SK-N-SH (cell line): ENCODE results near the gene ZDHHC14. TPM values are rescaled to one million over a fixed set of nuclear protein-coding genes. Genes with fewer than 3 reads are reported as not detected.

Experiments
- CTCF ChIA-PET: fragments of 300-600, 350-600 bp; formaldehyde crosslinking; extraction: SDS; loops from one replicate; lab custom pipeline; 2021; lab: Yijun Ruan, JAX
- POLR2A ChIA-PET: fragments of 350-600 bp; sonication (Branson Sonifier 250); formaldehyde crosslinking; extraction: SDS; loops from one replicate; lab custom pipeline; 2020; ENCODE audit warnings: antibody characterized with exemption, inconsistent platforms; lab: Yijun Ruan, JAX
- DNase-seq: peaks from one replicate; pipeline ENCODE4 v3.0.0; 2012
- H2AFZ ChIP-seq: fragments of 200-600 bp; sonication (generic); 2 replicates; pipeline ENCODE4 v1.8.1; 2016; ENCODE audit warnings: antibody characterized with exemption, mild to moderate bottlenecking, low read depth
- H3F3A ChIP-seq: fragments of 200-600 bp; sonication (generic); replicated peaks from 2 replicates; pipeline ENCODE3; 2016; ENCODE audit warnings: antibody characterized with exemption, mild to moderate bottlenecking; ENCODE audit not compliant: insufficient read depth
- H3K27ac ChIP-seq, 2 experiments: fragments of 200-500 bp in 1 of 2; fragments of 200-600 bp in 1 of 2; sonication (Bioruptor generic) in 1 of 2; sonication (generic), shearing (Covaris generic) in 1 of 2; 2 replicates each; pipeline versions ENCODE4 v1.5.1 to v1.6.1; 2014 to 2016; ENCODE audit warnings: low read depth in 2 of 2, inconsistent platforms in 1 of 2, low read length in 1 of 2, mild to moderate bottlenecking in 1 of 2, mixed read lengths in 1 of 2
- H3K27me3 ChIP-seq: fragments of 200-600 bp; sonication (generic), shearing (Covaris generic); 2 replicates; pipeline ENCODE4 v1.6.1; 2016; ENCODE audit warnings: mixed run types; ENCODE audit not compliant: insufficient read depth
- H3K36me3 ChIP-seq, 2 experiments: fragments of 200-500 bp in 1 of 2; fragments of 200-600 bp in 1 of 2; sonication (Bioruptor generic) in 1 of 2; sonication (generic) in 1 of 2; replicated peaks in 1 of 2; 2 replicates each; pipeline versions ENCODE3 to v1.5.1; 2014 to 2016; ENCODE audit warnings: low read length in 1 of 2, mild to moderate bottlenecking in 1 of 2; ENCODE audit not compliant: insufficient read depth in 2 of 2, control insufficient read depth in 1 of 2
- H3K4me1 ChIP-seq, 2 experiments: fragments of 200-500 bp in 1 of 2; fragments of 200-600 bp in 1 of 2; sonication (Bioruptor generic) in 1 of 2; sonication (generic), shearing (Covaris generic) in 1 of 2; 2 replicates each; pipeline versions ENCODE4 v1.5.1 to v1.6.1; 2014 to 2016; ENCODE audit warnings: low read depth in 1 of 2, low read length in 1 of 2, mixed run types in 1 of 2; ENCODE audit not compliant: insufficient read depth in 2 of 2, control insufficient read depth in 1 of 2
- H3K4me2 ChIP-seq: fragments of 200-600 bp; sonication (generic), shearing (Covaris generic); 2 replicates; pipeline ENCODE4 v1.6.1; 2017; ENCODE audit warnings: mixed run types
- H3K4me3 ChIP-seq, 2 experiments: fragments of 200-500 bp in 1 of 2; fragments of 200-600 bp in 1 of 2; sonication (Bioruptor generic) in 1 of 2; sonication (generic), shearing (Covaris generic) in 1 of 2; 2 replicates each; pipeline versions ENCODE4 v1.5.1 to v1.8.1; 2014 to 2016; ENCODE audit warnings: low read depth in 2 of 2, inconsistent platforms in 1 of 2, low read length in 1 of 2, mild to moderate bottlenecking in 1 of 2, mixed read lengths in 1 of 2, moderate library complexity in 1 of 2
- H3K79me2 ChIP-seq: fragments of 200-600 bp; sonication (generic); 2 replicates; pipeline ENCODE4 v1.8.1; 2017; ENCODE audit warnings: mild to moderate bottlenecking; ENCODE audit not compliant: insufficient read depth
- H3K9ac ChIP-seq: fragments of 200-600 bp; sonication (generic); 2 replicates; pipeline ENCODE4 v1.6.1; 2017; ENCODE audit warnings: mixed run types
- H3K9me2 ChIP-seq: fragments of 200-600 bp; sonication (generic); 2 replicates; pipeline ENCODE4 v1.6.1; 2017; ENCODE audit warnings: mixed run types
- H3K9me3 ChIP-seq: fragments of 200-600 bp; sonication (generic); 2 replicates; pipeline ENCODE4 v1.6.1; 2017; ENCODE audit warnings: mixed run types, mild to moderate bottlenecking, moderate library complexity
- H4K20me1 ChIP-seq: fragments of 200-600 bp; sonication (generic); 2 replicates; pipeline ENCODE4 v1.6.1; 2017; ENCODE audit warnings: mild to moderate bottlenecking, mixed run types; ENCODE audit not compliant: insufficient read depth
- CHD2 ChIP-seq: fragments of 150-350 bp; IDR thresholded peaks from 2 replicates; pipeline ENCODE4 v1.6.1; 2018; ENCODE audit warnings: low read length; ENCODE audit not compliant: partially characterized antibody
- ELF1 ChIP-seq: IDR thresholded peaks from 2 replicates; pipeline ENCODE4 v1.4.0; 2012
- FOSL2 ChIP-seq: IDR thresholded peaks from 2 replicates; pipeline ENCODE4 v1.4.0; 2012; ENCODE audit warnings: low read depth, mild to moderate bottlenecking, moderate library complexity, borderline replicate concordance
- FOXJ3 ChIP-seq: sonication (generic); formaldehyde crosslinking; IDR thresholded peaks from 2 replicates; pipeline ENCODE4 v1.5.1; 2020; ENCODE audit warnings: mild to moderate bottlenecking, missing genetic modification reagents
- FOXM1 ChIP-seq: IDR thresholded peaks from 2 replicates; pipeline ENCODE4 v1.4.0; 2012; ENCODE audit warnings: low read depth, mild to moderate bottlenecking
- JUND ChIP-seq: IDR thresholded peaks from 2 replicates; pipeline ENCODE4 v1.4.0; 2012
- MXI1 ChIP-seq: IDR thresholded peaks from 2 replicates; pipeline ENCODE4 v1.6.1; 2012; ENCODE audit warnings: mild to moderate bottlenecking, low read depth, low read length, improper control_type of control experiment
- NRF1 ChIP-seq: IDR thresholded peaks from 2 replicates; pipeline ENCODE4 v1.6.1; 2012; ENCODE audit warnings: low read depth, mild to moderate bottlenecking, low read length
- POLR2AphosphoS5 ChIP-seq: IDR thresholded peaks from 2 replicates; pipeline ENCODE4 v1.6.1; 2012; ENCODE audit warnings: low read depth, low read length
- RAD21 ChIP-seq: IDR thresholded peaks from 2 replicates; pipeline ENCODE4 v1.6.1; 2012; ENCODE audit warnings: mild to moderate bottlenecking, low read length
- RCOR1 ChIP-seq: fragments of 150-350 bp; IDR thresholded peaks from 2 replicates; pipeline ENCODE4 v1.6.1; 2017; ENCODE audit warnings: antibody characterized with exemption, low read length
- RFX5 ChIP-seq: IDR thresholded peaks from 2 replicates; pipeline ENCODE4 v1.6.1; 2012; ENCODE audit warnings: mild to moderate bottlenecking, improper control_type of control experiment, low read length
- SMC3 ChIP-seq: IDR thresholded peaks from 2 replicates; pipeline ENCODE4 v1.6.1; 2012; ENCODE audit warnings: low read depth, low read length, improper control_type of control experiment
- TAF1 ChIP-seq: IDR thresholded peaks from 2 replicates; pipeline ENCODE4 v1.6.1; 2012; ENCODE audit warnings: low read depth, mild to moderate bottlenecking, low read length, moderate library complexity, borderline replicate concordance
- TCF12 ChIP-seq: IDR thresholded peaks from 2 replicates; pipeline ENCODE4 v1.4.0; 2012
- WGBS: methylation state at CpG from one replicate; pipeline ENCODE4 v1.1.6; 2017; ENCODE audit warnings: low lambda C conversion rate; 5-methylcytosine and 5-hydroxymethylcytosine counted together
- polyA plus RNA-seq, 3 experiments: library from polyadenylated mRNA; depleted of rRNA; stranded (reverse); fragments of >200 nt; gene quantifications; 2 replicates each; pipeline ENCODE4 v1.2.3, GENCODE V29; 2012
- TF ChIP-seq, protein P1 (sequence below): fragments of 150-350 bp; IDR thresholded peaks from 2 replicates; pipeline ENCODE4 v1.6.1; 2017; ENCODE audit warnings: antibody characterized with exemption, low read length, low read depth, borderline replicate concordance
- TF ChIP-seq, protein P2 (sequence below): IDR thresholded peaks from 2 replicates; pipeline ENCODE4 v1.4.0; 2012; ENCODE audit warnings: low read depth, borderline replicate concordance
- TF ChIP-seq, protein P3 (sequence below): fragments of 150-350 bp; IDR thresholded peaks from 2 replicates; pipeline ENCODE4 v1.6.1; 2016; ENCODE audit warnings: mild to moderate bottlenecking, low read depth, low read length
- TF ChIP-seq, protein P4 (sequence below): IDR thresholded peaks from 2 replicates; pipeline ENCODE4 v1.4.0; 2012; ENCODE audit warnings: low read depth

The ZDHHC14 gene
- polyA plus RNA-seq, 1 of the 3 experiments (the other 2 are of a cell fraction), result 5.4 TPM

- H3K9me3 ChIP-seq, result no peaks in the 10 kb centered on the region
- no peak for TF ChIP-seq FOSL2
- TF ChIP-seq NRF1, result no peak
- TF ChIP-seq, protein P1, sequence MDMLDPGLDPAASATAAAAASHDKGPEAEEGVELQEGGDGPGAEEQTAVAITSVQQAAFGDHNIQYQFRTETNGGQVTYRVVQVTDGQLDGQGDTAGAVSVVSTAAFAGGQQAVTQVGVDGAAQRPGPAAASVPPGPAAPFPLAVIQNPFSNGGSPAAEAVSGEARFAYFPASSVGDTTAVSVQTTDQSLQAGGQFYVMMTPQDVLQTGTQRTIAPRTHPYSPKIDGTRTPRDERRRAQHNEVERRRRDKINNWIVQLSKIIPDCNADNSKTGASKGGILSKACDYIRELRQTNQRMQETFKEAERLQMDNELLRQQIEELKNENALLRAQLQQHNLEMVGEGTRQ, result no peak
- TF ChIP-seq TCF12, result no peak
- no peak for TF ChIP-seq FOXJ3 (CRISPR knock-in tag)
- TF ChIP-seq, protein P2, sequence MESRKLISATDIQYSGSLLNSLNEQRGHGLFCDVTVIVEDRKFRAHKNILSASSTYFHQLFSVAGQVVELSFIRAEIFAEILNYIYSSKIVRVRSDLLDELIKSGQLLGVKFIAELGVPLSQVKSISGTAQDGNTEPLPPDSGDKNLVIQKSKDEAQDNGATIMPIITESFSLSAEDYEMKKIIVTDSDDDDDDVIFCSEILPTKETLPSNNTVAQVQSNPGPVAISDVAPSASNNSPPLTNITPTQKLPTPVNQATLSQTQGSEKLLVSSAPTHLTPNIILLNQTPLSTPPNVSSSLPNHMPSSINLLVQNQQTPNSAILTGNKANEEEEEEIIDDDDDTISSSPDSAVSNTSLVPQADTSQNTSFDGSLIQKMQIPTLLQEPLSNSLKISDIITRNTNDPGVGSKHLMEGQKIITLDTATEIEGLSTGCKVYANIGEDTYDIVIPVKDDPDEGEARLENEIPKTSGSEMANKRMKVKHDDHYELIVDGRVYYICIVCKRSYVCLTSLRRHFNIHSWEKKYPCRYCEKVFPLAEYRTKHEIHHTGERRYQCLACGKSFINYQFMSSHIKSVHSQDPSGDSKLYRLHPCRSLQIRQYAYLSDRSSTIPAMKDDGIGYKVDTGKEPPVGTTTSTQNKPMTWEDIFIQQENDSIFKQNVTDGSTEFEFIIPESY, result no peak
- no peak for TF ChIP-seq CHD2
- no peak for TF ChIP-seq RAD21
- TF ChIP-seq JUND, result no peak
- TF ChIP-seq POLR2AphosphoS5, result no peak
- no peak for TF ChIP-seq RFX5
- no peak for TF ChIP-seq TAF1
- TF ChIP-seq, protein P3, sequence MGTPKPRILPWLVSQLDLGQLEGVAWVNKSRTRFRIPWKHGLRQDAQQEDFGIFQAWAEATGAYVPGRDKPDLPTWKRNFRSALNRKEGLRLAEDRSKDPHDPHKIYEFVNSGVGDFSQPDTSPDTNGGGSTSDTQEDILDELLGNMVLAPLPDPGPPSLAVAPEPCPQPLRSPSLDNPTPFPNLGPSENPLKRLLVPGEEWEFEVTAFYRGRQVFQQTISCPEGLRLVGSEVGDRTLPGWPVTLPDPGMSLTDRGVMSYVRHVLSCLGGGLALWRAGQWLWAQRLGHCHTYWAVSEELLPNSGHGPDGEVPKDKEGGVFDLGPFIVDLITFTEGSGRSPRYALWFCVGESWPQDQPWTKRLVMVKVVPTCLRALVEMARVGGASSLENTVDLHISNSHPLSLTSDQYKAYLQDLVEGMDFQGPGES, result no peak
- TF ChIP-seq SMC3, result no peak
- no peak for TF ChIP-seq MXI1
- TF ChIP-seq FOXM1, result no peak
- TF ChIP-seq RCOR1, result no peak
- TF ChIP-seq, protein P4, sequence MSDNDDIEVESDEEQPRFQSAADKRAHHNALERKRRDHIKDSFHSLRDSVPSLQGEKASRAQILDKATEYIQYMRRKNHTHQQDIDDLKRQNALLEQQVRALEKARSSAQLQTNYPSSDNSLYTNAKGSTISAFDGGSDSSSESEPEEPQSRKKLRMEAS, result no peak
- TF ChIP-seq ELF1, result no peak
- ChIA-PET POLR2A (no interaction called here), CTCF (interaction anchor here (1.0 kb wide), 1 partner anchor 33 kb away, joined by 4 read pairs; no protein-coding TSS in a partner anchor)
- no peaks in the 10 kb centered on the region for H3K27me3 ChIP-seq
- no peaks in the 10 kb centered on the region for H3K9me2 ChIP-seq
- no peaks in the 10 kb centered on the region for H3K79me2 ChIP-seq
- H3K27ac ChIP-seq, result no peak overlapping the region
- H3K4me1 ChIP-seq, result peaks cover 0 to 12% of the 10 kb centered on the region in 2 experiments; a peak in 1 of 4 replicates
- H3K4me3 ChIP-seq, result no peak overlapping the region
- H3K9ac ChIP-seq, result no peak overlapping the region
- no peaks in the 10 kb centered on the region for H3F3A ChIP-seq
- no peaks in the 10 kb centered on the region for H3K36me3 ChIP-seq
- H4K20me1 ChIP-seq, result no peaks in the 10 kb centered on the region
- WGBS, result 91% methylated on average over 6 of the region's 8 CpGs
- no peak for DNase-seq
- H2AFZ ChIP-seq, result no peak overlapping the region
- no peak overlapping the region for H3K4me2 ChIP-seq
Measured at GRCh38 chr6:157634546-157634945, 253.6 kb downstream of the ZDHHC14 start.
